Measurements from ENCODE around the gene PTPRS.

PTPRS gene

DNA sequence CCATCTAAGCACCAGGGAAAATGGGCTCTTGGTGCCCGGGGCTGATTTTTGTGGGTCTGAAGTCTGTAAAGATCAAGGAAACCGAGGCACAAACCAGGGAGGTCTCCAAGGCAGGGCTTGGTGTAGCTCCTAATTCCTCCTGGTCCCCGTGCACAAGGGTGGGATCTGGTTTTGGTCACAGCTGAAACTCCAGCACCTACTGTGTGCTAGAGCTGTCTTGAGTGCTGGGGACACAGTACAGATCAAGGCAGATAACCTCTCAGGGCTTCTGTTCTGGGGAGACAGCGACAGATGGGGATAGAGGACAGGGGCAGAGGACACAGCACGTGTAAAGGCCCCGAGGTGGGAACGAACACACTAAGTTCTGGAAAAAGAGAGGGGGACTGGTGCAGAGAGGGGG, 37.4 kb downstream of the PTPRS start:
- Histone ChIP-seq H2AFZ (ENCODE audit: low read depth, low read length) (no peak overlapping the region), H3K36me3 (replicated peaks; ENCODE audit: low read depth, low read length) (no peaks in the 10 kb centered on the region), H3K27ac (ENCODE audit: low read length) (no peak overlapping the region), H4K20me1 (ENCODE audit: insufficient read depth, low read length) (no peaks in the 10 kb centered on the region), H3K27me3 (ENCODE audit: low read depth, low read length) (no peaks in the 10 kb centered on the region), H3K9ac (ENCODE audit: low read length) (no peak overlapping the region), H3K79me2 (ENCODE audit: low read length) (no peaks in the 10 kb centered on the region), H3K9me3 (ENCODE audit: insufficient read depth, low read length) (no peaks in the 10 kb centered on the region), H3K4me1 (ENCODE audit: low read length) (no peaks in the 10 kb centered on the region), H3K4me3 (ENCODE audit: low read length) (no peak overlapping the region), H3K4me2 (ENCODE audit: low read length) (no peak overlapping the region)
- TF ChIP-seq, protein P1, sequence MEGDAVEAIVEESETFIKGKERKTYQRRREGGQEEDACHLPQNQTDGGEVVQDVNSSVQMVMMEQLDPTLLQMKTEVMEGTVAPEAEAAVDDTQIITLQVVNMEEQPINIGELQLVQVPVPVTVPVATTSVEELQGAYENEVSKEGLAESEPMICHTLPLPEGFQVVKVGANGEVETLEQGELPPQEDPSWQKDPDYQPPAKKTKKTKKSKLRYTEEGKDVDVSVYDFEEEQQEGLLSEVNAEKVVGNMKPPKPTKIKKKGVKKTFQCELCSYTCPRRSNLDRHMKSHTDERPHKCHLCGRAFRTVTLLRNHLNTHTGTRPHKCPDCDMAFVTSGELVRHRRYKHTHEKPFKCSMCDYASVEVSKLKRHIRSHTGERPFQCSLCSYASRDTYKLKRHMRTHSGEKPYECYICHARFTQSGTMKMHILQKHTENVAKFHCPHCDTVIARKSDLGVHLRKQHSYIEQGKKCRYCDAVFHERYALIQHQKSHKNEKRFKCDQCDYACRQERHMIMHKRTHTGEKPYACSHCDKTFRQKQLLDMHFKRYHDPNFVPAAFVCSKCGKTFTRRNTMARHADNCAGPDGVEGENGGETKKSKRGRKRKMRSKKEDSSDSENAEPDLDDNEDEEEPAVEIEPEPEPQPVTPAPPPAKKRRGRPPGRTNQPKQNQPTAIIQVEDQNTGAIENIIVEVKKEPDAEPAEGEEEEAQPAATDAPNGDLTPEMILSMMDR (IDR thresholded peaks at IDR 0.05; ENCODE audit: low read depth, low read length), result no peak
- no peak for TF ChIP-seq EZH2phosphoT487 (IDR thresholded peaks at IDR 0.05; ENCODE audit: low read depth)

DNA sequence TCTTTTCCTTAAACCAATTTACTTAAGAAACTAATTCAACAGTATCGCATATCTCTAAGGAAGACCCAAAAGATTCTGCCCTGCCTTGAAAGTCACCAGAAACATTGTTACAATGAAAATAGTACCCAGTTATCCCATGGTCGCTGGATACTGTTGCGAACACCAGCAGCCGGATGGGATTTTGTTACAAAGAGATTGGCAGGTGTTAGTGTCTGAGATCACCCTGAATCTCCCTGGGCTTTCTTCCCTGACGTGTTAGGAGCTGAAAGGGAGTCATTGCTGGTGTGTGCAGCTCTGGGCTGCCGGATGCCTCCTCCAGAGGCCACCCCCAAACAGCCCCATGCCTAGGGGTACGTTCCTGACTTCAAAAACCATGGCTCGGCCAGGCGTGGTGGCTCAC, 38.2 kb downstream of the PTPRS start:
- Histone ChIP-seq H3K79me2 (ENCODE audit: low read length) (no peaks in the 10 kb centered on the region), H2AFZ (ENCODE audit: low read depth, low read length) (no peak overlapping the region), H3K4me3 (ENCODE audit: low read length) (no peak overlapping the region), H3K9me3 (ENCODE audit: insufficient read depth, low read length) (no peaks in the 10 kb centered on the region), H3K9ac (ENCODE audit: low read length) (no peak overlapping the region), H3K4me1 (ENCODE audit: low read length) (no peaks in the 10 kb centered on the region), H4K20me1 (ENCODE audit: insufficient read depth, low read length) (no peaks in the 10 kb centered on the region), H3K27ac (ENCODE audit: low read length) (no peak overlapping the region), H3K36me3 (replicated peaks; ENCODE audit: low read depth, low read length) (no peaks in the 10 kb centered on the region), H3K4me2 (ENCODE audit: low read length) (no peak overlapping the region), H3K27me3 (ENCODE audit: low read depth, low read length) (no peaks in the 10 kb centered on the region)
- TF ChIP-seq EZH2phosphoT487 (IDR thresholded peaks at IDR 0.05; ENCODE audit: low read depth), result no peak
- TF ChIP-seq, protein P1 (IDR thresholded peaks at IDR 0.05; ENCODE audit: low read depth, low read length), result no peak

DNA sequence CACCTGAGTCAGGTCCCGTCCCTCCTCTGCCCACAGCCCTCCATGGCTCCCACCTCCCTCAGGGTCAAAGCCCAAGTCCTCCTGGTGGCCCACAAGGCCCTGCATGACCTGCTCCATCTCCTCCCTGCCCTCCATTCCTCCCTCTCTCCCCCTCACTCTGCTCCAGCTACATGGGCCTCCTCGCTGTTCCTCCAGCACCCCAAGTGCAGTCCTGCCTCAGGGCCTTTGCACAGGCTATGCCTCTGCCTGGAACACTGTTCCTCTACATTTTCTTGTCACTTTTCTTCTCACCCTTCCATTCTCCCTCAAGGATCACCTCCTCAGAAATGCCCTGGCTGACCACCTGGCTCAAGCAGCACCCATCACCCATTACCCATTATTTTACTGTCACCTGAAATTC, 41.5 kb downstream of the PTPRS start:
- no peak overlapping the region for H3K4me2 ChIP-seq (ENCODE audit: low read length)
- H3K36me3 ChIP-seq (replicated peaks; ENCODE audit: low read depth, low read length), result no peaks in the 10 kb centered on the region
- H3K27me3 ChIP-seq (ENCODE audit: low read depth, low read length), result no peaks in the 10 kb centered on the region
- no peaks in the 10 kb centered on the region for H3K9me3 ChIP-seq (ENCODE audit: insufficient read depth, low read length)
- no peak overlapping the region for H2AFZ ChIP-seq (ENCODE audit: low read depth, low read length)
- H3K79me2 ChIP-seq (ENCODE audit: low read length), result no peaks in the 10 kb centered on the region
- no peak overlapping the region for H3K4me3 ChIP-seq (ENCODE audit: low read length)
- H3K9ac ChIP-seq (ENCODE audit: low read length), result no peak overlapping the region
- H3K27ac ChIP-seq (ENCODE audit: low read length), result no peak overlapping the region
- no peak for TF ChIP-seq EZH2phosphoT487 (IDR thresholded peaks at IDR 0.05; ENCODE audit: low read depth)
- TF ChIP-seq, protein P1 (IDR thresholded peaks at IDR 0.05; ENCODE audit: low read depth, low read length), result no peak
- H4K20me1 ChIP-seq (ENCODE audit: insufficient read depth, low read length), result no peaks in the 10 kb centered on the region
- H3K4me1 ChIP-seq (ENCODE audit: low read length), result no peaks in the 10 kb centered on the region

DNA sequence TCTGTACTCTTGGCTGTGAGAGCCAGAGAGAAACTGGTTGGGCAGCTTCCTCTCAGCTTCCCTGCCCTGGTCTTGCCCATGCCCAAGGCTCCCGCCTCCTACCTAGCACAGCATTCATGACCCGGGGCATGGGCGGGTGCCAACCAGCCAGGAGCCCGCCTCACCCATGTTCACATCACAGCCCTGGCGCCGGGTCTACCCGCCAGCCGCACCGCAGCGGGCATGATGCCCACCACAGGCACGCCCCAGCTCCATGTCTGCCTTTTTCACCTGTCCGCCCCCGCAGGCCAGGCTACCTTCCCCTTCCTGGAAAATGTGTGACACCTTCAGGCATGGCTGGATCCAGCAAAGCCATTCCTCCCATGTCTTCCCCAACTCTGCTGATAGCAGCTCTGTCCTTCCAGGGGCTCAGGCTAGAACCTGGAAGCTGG, 42.1 kb downstream of the PTPRS start:
- H3K4me3 ChIP-seq (ENCODE audit: low read length), result no peak overlapping the region
- H3K4me2 ChIP-seq (ENCODE audit: low read length), result no peak overlapping the region
- TF ChIP-seq EZH2phosphoT487 (IDR thresholded peaks at IDR 0.05; ENCODE audit: low read depth), result no peak
- TF ChIP-seq, protein P1 (IDR thresholded peaks at IDR 0.05; ENCODE audit: low read depth, low read length), result no peak
- H3K9ac ChIP-seq (ENCODE audit: low read length), result no peak overlapping the region
- no peaks in the 10 kb centered on the region for H3K9me3 ChIP-seq (ENCODE audit: insufficient read depth, low read length)
- H3K27me3 ChIP-seq (ENCODE audit: low read depth, low read length), result no peaks in the 10 kb centered on the region
- no peaks in the 10 kb centered on the region for H4K20me1 ChIP-seq (ENCODE audit: insufficient read depth, low read length)
- no peaks in the 10 kb centered on the region for H3K36me3 ChIP-seq (replicated peaks; ENCODE audit: low read depth, low read length)
- no peak overlapping the region for H3K27ac ChIP-seq (ENCODE audit: low read length)
- no peak overlapping the region for H2AFZ ChIP-seq (ENCODE audit: low read depth, low read length)
- H3K4me1 ChIP-seq (ENCODE audit: low read length), result no peaks in the 10 kb centered on the region
- no peaks in the 10 kb centered on the region for H3K79me2 ChIP-seq (ENCODE audit: low read length)
